ENCODE measurements around the gene SBF2. TPM values are rescaled to one million over a fixed set of nuclear protein-coding genes. Genes with fewer than 3 reads are reported as not detected.

SBF2 gene
- total RNA-seq, 1 donor = 61.2 TPM

DNA sequence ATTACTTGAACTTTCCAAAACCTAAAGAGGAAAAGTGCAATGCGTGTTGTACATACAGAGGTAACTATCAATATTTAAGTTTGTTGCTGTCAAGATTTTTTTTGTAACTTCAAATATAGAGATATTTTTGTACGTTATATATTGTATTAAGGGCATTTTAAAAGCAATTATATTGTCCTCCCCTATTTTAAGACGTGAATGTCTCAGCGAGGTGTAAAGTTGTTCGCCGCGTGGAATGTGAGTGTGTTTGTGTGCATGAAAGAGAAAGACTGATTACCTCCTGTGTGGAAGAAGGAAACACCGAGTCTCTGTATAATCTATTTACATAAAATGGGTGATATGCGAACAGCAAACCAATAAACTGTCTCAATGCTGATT is 13.0 kb upstream of the SBF2 start:
- H3K4me1 ChIP-seq (ENCODE audit: insufficient read depth, low read length) = peaks cover 24% of the 10 kb centered on the region
- no peak for DNase-seq (ENCODE audit: insufficient read length, low spot score, missing footprints)
- H3K27me3 ChIP-seq (ENCODE audit: insufficient read depth, low read length) = no peaks in the 10 kb centered on the region
- H2AFZ ChIP-seq (ENCODE audit: low read length) = no peak overlapping the region
- H3K4me3 ChIP-seq (ENCODE audit: insufficient read depth, low read length) = peak overlapping the region; percentile 93
- H3K27ac ChIP-seq (ENCODE audit: low read depth, low read length) = peak overlapping the region; percentile 81
- H3K79me2 ChIP-seq (ENCODE audit: insufficient read depth, low read length) = peaks cover 37% of the 10 kb centered on the region
- TF ChIP-seq, protein P1, sequence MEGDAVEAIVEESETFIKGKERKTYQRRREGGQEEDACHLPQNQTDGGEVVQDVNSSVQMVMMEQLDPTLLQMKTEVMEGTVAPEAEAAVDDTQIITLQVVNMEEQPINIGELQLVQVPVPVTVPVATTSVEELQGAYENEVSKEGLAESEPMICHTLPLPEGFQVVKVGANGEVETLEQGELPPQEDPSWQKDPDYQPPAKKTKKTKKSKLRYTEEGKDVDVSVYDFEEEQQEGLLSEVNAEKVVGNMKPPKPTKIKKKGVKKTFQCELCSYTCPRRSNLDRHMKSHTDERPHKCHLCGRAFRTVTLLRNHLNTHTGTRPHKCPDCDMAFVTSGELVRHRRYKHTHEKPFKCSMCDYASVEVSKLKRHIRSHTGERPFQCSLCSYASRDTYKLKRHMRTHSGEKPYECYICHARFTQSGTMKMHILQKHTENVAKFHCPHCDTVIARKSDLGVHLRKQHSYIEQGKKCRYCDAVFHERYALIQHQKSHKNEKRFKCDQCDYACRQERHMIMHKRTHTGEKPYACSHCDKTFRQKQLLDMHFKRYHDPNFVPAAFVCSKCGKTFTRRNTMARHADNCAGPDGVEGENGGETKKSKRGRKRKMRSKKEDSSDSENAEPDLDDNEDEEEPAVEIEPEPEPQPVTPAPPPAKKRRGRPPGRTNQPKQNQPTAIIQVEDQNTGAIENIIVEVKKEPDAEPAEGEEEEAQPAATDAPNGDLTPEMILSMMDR (IDR thresholded peaks at IDR 0.05; ENCODE audit: extremely low read depth, low read depth, low read length) = no peak
- H3K4me2 ChIP-seq (ENCODE audit: insufficient read depth, low read length) = peak overlapping the region; percentile 97
- H4K20me1 ChIP-seq (ENCODE audit: insufficient read depth, low read length) = peaks cover 24% of the 10 kb centered on the region
- no peaks in the 10 kb centered on the region for H3K9me3 ChIP-seq (ENCODE audit: low read depth, low read length)
- peaks cover 18% of the 10 kb centered on the region for H3K36me3 ChIP-seq (ENCODE audit: insufficient read depth, low read length)

DNA sequence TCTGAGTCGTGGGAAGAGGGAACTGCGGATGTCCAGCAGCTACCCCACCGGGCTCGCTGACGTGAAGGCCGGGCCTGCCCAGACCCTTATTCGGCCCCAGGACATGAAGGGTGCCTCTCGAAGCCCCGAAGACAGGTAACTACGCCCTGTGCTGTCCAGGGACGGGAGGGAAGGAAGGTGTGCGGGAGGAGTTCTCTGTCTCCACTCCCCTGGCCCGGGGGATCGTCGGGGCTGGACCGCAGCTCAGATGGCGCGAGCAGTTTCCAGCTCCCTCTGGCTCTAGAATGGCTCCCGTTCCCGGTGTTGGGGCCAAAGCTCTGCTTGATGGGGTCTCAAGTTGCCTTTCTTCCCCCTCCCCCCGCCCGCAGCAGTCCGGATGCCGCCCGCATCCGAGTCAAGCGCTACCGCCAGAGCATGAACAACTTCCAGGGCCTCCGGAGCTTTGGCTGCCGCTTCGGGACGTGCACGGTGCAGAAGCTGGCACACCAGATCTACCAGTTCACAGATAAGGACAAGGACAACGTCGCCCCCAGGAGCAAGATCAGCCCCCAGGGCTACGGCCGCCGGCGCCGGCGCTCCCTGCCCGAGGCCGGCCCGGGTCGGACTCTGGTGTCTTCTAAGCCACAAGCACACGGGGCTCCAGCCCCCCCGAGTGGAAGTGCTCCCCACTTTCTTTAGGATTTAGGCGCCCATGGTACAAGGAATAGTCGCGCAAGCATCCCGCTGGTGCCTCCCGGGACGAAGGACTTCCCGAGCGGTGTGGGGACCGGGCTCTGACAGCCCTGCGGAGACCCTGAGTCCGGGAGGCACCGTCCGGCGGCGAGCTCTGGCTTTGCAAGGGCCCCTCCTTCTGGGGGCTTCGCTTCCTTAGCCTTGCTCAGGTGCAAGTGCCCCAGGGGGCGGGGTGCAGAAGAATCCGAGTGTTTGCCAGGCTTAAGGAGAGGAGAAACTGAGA is 12.2 kb upstream of the SBF2 start:
- no peak overlapping the region for H2AFZ ChIP-seq (ENCODE audit: low read length)
- no peaks in the 10 kb centered on the region for H3K27me3 ChIP-seq (ENCODE audit: insufficient read depth, low read length)
- peak overlapping the region; percentile 81 for H3K27ac ChIP-seq (ENCODE audit: low read depth, low read length)
- peaks cover 37% of the 10 kb centered on the region for H3K79me2 ChIP-seq (ENCODE audit: insufficient read depth, low read length)
- peaks cover 31% of the 10 kb centered on the region for H3K4me1 ChIP-seq (ENCODE audit: insufficient read depth, low read length)
- H3K4me2 ChIP-seq (ENCODE audit: insufficient read depth, low read length) = peak overlapping the region; percentile 97
- peaks cover 18% of the 10 kb centered on the region for H3K36me3 ChIP-seq (ENCODE audit: insufficient read depth, low read length)
- H3K9me3 ChIP-seq (ENCODE audit: low read depth, low read length) = no peaks in the 10 kb centered on the region
- H4K20me1 ChIP-seq (ENCODE audit: insufficient read depth, low read length) = peaks cover 24% of the 10 kb centered on the region
- TF ChIP-seq, protein P1 (IDR thresholded peaks at IDR 0.05; ENCODE audit: extremely low read depth, low read depth, low read length) = no peak
- no peak for DNase-seq (ENCODE audit: insufficient read length, low spot score, missing footprints)
- H3K4me3 ChIP-seq (ENCODE audit: insufficient read depth, low read length) = peak overlapping the region; percentile 93

DNA sequence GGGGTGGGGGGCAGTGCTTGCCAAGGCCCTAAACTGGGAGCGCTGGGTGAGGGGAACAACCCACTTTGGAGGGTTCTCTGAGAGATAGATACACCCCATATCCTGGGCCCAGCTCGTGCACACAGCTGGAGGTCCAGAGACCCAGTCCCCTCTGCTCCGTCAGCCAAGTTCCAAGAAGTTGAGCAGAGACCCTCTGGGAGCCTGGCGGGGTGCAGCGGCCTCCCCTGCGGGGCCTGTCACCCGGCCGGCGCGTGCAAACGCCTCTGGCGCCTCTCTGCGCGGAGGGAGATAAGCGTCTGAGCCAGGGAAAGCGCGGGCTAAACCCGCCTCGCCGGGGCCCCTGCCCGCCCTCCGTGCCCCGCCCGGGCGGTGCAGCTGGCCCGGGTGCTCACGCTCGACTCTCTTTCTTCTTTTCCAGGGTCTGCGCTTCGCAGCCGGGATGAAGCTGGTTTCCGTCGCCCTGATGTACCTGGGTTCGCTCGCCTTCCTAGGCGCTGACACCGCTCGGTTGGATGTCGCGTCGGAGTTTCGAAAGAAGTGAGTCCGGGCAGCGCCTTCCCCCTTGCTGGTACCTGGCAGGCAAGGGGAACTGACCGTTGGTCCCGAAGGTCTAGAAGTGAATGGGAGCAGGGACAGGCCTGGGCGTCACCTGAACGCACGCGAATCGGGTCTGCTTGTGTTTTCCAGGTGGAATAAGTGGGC is 11.4 kb upstream of the SBF2 start:
- H3K27ac ChIP-seq (ENCODE audit: low read depth, low read length) = peak overlapping the region; percentile 81
- H4K20me1 ChIP-seq (ENCODE audit: insufficient read depth, low read length) = peaks cover 24% of the 10 kb centered on the region
- no peaks in the 10 kb centered on the region for H3K9me3 ChIP-seq (ENCODE audit: low read depth, low read length)
- H3K36me3 ChIP-seq (ENCODE audit: insufficient read depth, low read length) = peaks cover 18% of the 10 kb centered on the region
- peaks cover 40% of the 10 kb centered on the region for H3K79me2 ChIP-seq (ENCODE audit: insufficient read depth, low read length)
- H3K27me3 ChIP-seq (ENCODE audit: insufficient read depth, low read length) = no peaks in the 10 kb centered on the region
- peak overlapping the region; percentile 97 for H3K4me2 ChIP-seq (ENCODE audit: insufficient read depth, low read length)
- H3K4me3 ChIP-seq (ENCODE audit: insufficient read depth, low read length) = peak overlapping the region; percentile 93
- no peak overlapping the region for H2AFZ ChIP-seq (ENCODE audit: low read length)
- H3K4me1 ChIP-seq (ENCODE audit: insufficient read depth, low read length) = peaks cover 37% of the 10 kb centered on the region
- DNase-seq (ENCODE audit: insufficient read length, low spot score, missing footprints) = peak; percentile 85
- TF ChIP-seq, protein P1 (IDR thresholded peaks at IDR 0.05; ENCODE audit: extremely low read depth, low read depth, low read length) = no peak

Measured in osteoblast (primary cell).